Keratinocyte (primary cell): ENCODE results near the gene MYMK.

Source experiments
- CTCF ChIP-seq, 3 experiments: IDR thresholded peaks in 1 of 3; conservative IDR thresholded peaks in 1 of 3; optimal IDR thresholded peaks in 1 of 3; 2 replicates in 2 of 3; 3 replicates in 1 of 3; pipeline versions ENCODE3 to v1.5.1; 2011; ENCODE audit warnings: low read length in 3 of 3, mild to moderate bottlenecking in 3 of 3, moderate library complexity in 2 of 3, control low read depth in 1 of 3, inconsistent platforms in 1 of 3; ENCODE audit not compliant: insufficient read depth in 2 of 3; ENCODE audit errors: extremely low read depth in 1 of 3
- EZH2 ChIP-seq: IDR thresholded peaks from one replicate; pipeline ENCODE4 v1.6.1; 2012; ENCODE audit warnings: inconsistent platforms, mild to moderate bottlenecking, low read length, moderate library complexity

GRCh38 chr9:133545494-133546286, 20.9 kb upstream of the MYMK start:
- TF ChIP-seq CTCF (optimal IDR thresholded peaks at IDR 0.05 in 1 of 3, IDR thresholded peaks at IDR 0.05 in 1 of 3, conservative IDR thresholded peaks at IDR 0.05 in 1 of 3; ENCODE audit: extremely low read depth in 1 of 3, insufficient read depth in 2 of 3, low read length in 3 of 3) (no peak), EZH2 (no peak)
